ENCODE data around the gene PLN.
A peak's percentile ranks its signal among the peaks of the same experiment; 100 is the strongest.

DNA sequence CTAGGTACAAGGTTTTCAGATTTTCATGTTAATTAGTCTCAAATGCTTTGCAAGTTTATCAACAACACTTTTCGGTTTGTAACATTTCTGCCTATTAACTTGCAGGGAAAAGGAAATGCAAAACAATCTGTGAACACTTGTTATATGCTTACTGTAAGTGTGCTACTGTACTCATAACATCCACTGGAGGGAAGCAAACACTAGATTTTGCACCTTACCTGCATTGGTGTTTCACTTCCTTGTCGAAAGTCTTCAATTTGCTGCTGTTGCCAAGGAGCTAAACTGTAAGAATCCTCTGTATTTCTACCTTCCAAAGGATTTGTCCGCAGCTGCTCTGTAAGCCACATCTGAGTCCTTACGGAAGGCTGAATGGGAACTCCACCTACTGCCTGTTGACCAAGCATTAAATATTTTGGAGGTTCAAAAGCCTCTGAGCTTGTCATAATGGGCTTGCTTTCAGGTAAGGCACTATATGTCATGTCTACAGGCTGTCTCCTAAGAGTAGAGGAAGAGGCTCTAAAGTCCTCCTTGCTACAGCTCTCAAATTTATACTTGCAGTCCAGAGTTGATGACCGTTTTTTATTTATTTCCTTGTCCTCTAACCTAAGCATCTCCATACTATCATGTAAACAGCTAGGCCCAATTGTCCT, 17.3 kb downstream of the PLN start:
- TF ChIP-seq POLR2A (IDR thresholded peaks at IDR 0.05) (no peak), CTCF (IDR thresholded peaks at IDR 0.05) (peak in 1 of 3 donors; percentile 13)

Measured in ovary (tissue), 3 donors.